Ascending aorta (tissue), 2 donors: ENCODE data around the gene ENTPD8. TPM values are rescaled to one million over a fixed set of nuclear protein-coding genes. Genes with fewer than 3 reads are reported as not detected.

Experiments used
- DNase-seq, 2 donors: peaks; one replicate each; pipeline ENCODE4 v3.0.0-alpha.2; 2019; ENCODE audit warnings: low spot score in 2 of 2
- H3K27ac ChIP-seq, 2 donors: fragments of 200-600 bp; sonication (generic); one replicate each; pipeline ENCODE4 v1.5.1; 2016 to 2017; ENCODE audit warnings: mild to moderate bottlenecking in 1 of 2
- H3K27me3 ChIP-seq: fragments of 200-600 bp; sonication (generic); one replicate; pipeline ENCODE4 v1.5.1; 2017
- H3K36me3 ChIP-seq, 2 donors: fragments of 200-600 bp; sonication (generic); one replicate each; pipeline ENCODE4 v1.5.1; 2016
- H3K4me1 ChIP-seq, 2 donors: fragments of 200-600 bp; sonication (generic); one replicate each; pipeline ENCODE4 v1.5.1; 2016 to 2017; ENCODE audit warnings: mild to moderate bottlenecking in 1 of 2
- H3K4me3 ChIP-seq, 2 donors: fragments of 200-600 bp; sonication (generic); one replicate each; pipeline ENCODE4 v1.5.1; 2016 to 2017; ENCODE audit warnings: mild to moderate bottlenecking in 1 of 2
- H3K9me3 ChIP-seq, 2 donors: fragments of 200-600 bp; sonication (generic); one replicate each; pipeline ENCODE4 v1.5.1; 2016
- CTCF ChIP-seq, 3 experiments: fragments of 200-600 bp in 2 of 3; fragments of 450-650 bp in 1 of 3; sonication (generic) in 2 of 3; IDR thresholded peaks; one replicate each; pipeline ENCODE4 v1.5.1; 2016 to 2019; ENCODE audit warnings: antibody characterized with exemption in 3 of 3, mild to moderate bottlenecking in 1 of 3, moderate library complexity in 1 of 3
- intact Hi-C: fragments of 100-400 bp; cut with DNase I; formaldehyde crosslinking; loops from one replicate; pipeline ENCODE4 v1.15.1; 2023
- total RNA-seq: library from RNA; depleted of rRNA; stranded (reverse); fragments of >200 nt; gene quantifications from one replicate; pipeline ENCODE4 v1.1.0, GENCODE V29; 2016

The ENTPD8 gene
- total RNA-seq, 1 donor from 2014 or later = not detected

DNA sequence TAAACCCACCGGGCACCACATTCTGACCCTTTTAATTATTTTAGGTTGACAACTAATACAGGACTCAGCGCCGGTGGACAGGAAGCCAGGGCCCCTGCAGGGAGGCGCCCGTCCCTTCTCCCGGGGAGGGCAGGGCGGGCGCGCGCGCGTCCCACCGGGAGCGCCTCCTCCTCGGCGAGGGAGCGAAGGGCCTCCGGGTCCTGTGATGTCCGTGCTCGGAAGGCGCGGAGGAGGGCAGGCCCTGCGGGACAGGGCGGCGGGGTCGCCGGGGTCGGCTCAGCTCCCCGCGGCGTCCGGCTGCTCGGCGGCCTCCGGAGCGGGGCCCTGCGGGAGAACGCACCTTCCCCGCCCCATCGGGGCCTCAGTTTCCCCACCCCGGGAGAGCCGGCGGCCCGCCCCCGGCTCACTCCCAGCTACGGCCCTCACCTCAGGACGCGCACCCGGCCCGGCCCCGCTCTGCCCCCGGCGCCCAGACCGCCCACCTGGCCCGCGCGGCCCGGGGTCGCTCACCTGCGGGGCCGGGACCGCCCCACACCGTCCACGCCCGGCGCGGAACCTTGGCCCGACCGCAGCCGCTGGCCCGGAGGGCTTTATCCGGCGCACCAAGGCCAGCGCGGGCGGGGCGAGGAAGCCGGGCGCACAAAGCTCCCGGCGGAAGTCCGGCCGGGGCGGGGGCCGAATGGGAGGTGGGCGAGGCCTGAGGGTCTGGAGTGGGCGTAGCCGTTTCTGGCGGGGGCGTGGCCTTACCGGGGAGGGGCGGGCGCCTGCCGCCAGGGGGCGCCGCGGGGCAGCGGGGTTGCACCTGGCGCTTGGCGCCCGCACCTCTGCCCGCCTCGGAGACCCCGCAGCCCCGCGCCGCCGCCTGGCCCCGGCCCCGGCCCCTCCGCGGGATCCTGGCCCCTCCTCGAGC lies 18.3 kb downstream of the ENTPD8 start, which contains the start of the genes EXD3 and NOXA1:
TSS of gene EXD3 (minus strand) at position 559 of the 910 bp plus-strand sequence. CDS start 27,805 bp downstream, outside the sequence.
TSS of gene NOXA1 (plus strand) at position 790 of the 910 bp plus-strand sequence. CDS start 137 bp downstream, outside the sequence.
- no peaks in the 10 kb centered on the region for H3K27me3 ChIP-seq
- DNase-seq = peak; percentile 62 to 95
- H3K27ac ChIP-seq = peak within 1 kb of the TSS; percentile 51 to 87
- peak within 1 kb of the TSS; percentile 73 to 100 for H3K4me3 ChIP-seq
- TF ChIP-seq CTCF (IDR thresholded peaks at IDR 0.05) = peak; percentile 60 to 92 (median 68)
- no peaks in the 10 kb centered on the region for H3K9me3 ChIP-seq
- H3K36me3 ChIP-seq = peaks cover 0 to 3% of the 10 kb centered on the region in 2 donors
- intact Hi-C loops = loop anchor here (1.0 to 10.0 kb wide), 3 partner anchors 22 to 102 kb away; partner anchors contain the start of gene NSMF
- peaks cover 7 to 15% of the 10 kb centered on the region in 2 donors for H3K4me1 ChIP-seq

GRCh38 chr9:137421838-137422603 lies 19.1 kb downstream of the ENTPD8 start:
- DNase-seq = no peak
- Histone ChIP-seq H3K9me3 (no peaks in the 10 kb centered on the region), H3K27ac (peak overlapping the region in 1 of 2 donors; percentile 87), H3K36me3 (peaks cover 0 to 6% of the 10 kb centered on the region in 2 donors), H3K4me1 (peaks cover 7 to 15% of the 10 kb centered on the region in 2 donors), H3K4me3 (peak overlapping the region; percentile 73 to 100), H3K27me3 (no peaks in the 10 kb centered on the region)
- intact Hi-C loops = loop anchor here (2.0 to 10.0 kb wide), 2 partner anchors 23 to 103 kb away; no protein-coding TSS in a partner anchor
- TF ChIP-seq CTCF (IDR thresholded peaks at IDR 0.05) = no peak

DNA sequence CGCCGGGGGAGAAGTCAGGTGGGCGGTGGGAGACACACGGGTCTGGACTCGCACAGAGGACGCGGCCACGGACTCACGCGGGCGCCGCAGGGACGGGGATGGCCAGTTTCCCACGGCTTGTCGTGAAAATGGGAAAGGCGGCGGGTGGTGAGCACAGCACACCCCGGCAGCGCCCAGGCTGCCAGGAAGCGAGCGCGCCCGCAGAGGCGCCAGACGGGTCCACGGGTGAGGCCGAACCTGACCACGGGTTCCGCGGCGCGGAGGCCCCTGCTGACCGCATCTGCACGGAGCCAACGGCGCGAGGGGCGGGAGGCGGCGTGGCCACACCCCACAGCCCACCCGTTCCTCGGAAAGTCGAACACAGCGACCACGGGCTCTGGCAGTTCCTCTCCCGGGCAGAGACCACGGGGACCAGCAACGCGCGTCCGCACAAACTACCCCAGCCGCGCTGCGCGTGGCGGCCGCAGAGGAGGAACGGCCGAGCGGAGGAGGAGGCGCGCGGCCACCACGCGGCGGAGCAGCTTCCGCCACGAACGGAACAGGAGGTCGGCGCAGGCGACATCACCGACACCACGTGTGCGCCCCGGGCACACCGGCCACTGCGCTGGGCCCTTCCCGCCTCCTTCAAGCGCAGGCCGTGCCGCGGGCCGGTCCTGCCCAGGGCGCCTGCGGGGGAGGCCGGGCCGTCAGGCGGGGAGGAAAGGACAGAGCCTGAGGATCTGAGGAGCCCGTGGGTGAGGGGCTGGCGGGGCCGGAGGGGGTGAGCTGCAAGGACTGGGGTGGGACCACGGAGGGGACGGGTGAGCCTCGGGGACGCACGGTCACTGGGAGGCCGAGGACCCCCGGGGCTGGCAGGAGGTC lies 23.8 kb downstream of the ENTPD8 start:
- Histone ChIP-seq H3K4me3 (peak overlapping the region in 1 of 2 donors; percentile 62), H3K9me3 (no peaks in the 10 kb centered on the region), H3K4me1 (peaks cover 3 to 24% of the 10 kb centered on the region in 2 donors), H3K27me3 (no peaks in the 10 kb centered on the region), H3K36me3 (peaks cover 0 to 9% of the 10 kb centered on the region in 2 donors), H3K27ac (peak overlapping the region in 1 of 2 donors; percentile 41)
- intact Hi-C loops = no loop called here
- no peak for DNase-seq
- TF ChIP-seq CTCF (IDR thresholded peaks at IDR 0.05) = no peak

- Histone ChIP-seq H3K27me3 (no peaks in the 10 kb centered on the region), H3K27ac (peak overlapping the region in 1 of 2 donors; percentile 41), H3K9me3 (no peaks in the 10 kb centered on the region), H3K36me3 (peaks cover 0 to 9% of the 10 kb centered on the region in 2 donors), H3K4me3 (peak overlapping the region in 1 of 2 donors; percentile 62), H3K4me1 (peaks cover 7 to 25% of the 10 kb centered on the region in 2 donors)
- DNase-seq = no peak
- intact Hi-C loops = no loop called here
- no peak for TF ChIP-seq CTCF (IDR thresholded peaks at IDR 0.05)
These were observed 24.5 kb downstream of the ENTPD8 start for GRCh38 chr9:137416563-137417151.
